Ovary (tissue), 3 donors: ENCODE measurements around the gene CD200R1L.

Experiments
- EP300 ChIP-seq: sonication (generic); formaldehyde crosslinking; IDR thresholded peaks from one replicate; pipeline ENCODE4 v1.6.1; 2017; ENCODE audit warnings: antibody characterized with exemption
- TF ChIP-seq, protein P1 (sequence below), 3 donors: fragments of 450-650 bp in 2 of 3; fragments of 200-600 bp in 1 of 3; IDR thresholded peaks; one replicate each; pipeline versions ENCODE4 v1.5.1 to v1.8.0; 2016 to 2022; ENCODE audit warnings: antibody characterized with exemption in 3 of 3, mild to moderate bottlenecking in 1 of 3
- donor health status: DM: no; HTN: no; CAD: no.

- TF ChIP-seq EP300 = no peak
- TF ChIP-seq, protein P1, sequence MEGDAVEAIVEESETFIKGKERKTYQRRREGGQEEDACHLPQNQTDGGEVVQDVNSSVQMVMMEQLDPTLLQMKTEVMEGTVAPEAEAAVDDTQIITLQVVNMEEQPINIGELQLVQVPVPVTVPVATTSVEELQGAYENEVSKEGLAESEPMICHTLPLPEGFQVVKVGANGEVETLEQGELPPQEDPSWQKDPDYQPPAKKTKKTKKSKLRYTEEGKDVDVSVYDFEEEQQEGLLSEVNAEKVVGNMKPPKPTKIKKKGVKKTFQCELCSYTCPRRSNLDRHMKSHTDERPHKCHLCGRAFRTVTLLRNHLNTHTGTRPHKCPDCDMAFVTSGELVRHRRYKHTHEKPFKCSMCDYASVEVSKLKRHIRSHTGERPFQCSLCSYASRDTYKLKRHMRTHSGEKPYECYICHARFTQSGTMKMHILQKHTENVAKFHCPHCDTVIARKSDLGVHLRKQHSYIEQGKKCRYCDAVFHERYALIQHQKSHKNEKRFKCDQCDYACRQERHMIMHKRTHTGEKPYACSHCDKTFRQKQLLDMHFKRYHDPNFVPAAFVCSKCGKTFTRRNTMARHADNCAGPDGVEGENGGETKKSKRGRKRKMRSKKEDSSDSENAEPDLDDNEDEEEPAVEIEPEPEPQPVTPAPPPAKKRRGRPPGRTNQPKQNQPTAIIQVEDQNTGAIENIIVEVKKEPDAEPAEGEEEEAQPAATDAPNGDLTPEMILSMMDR (IDR thresholded peaks at IDR 0.05) = no peak
These were observed 39.8 kb downstream of the CD200R1L start for GRCh38 chr3:112806903-112807302.
